K562 (cell line): ENCODE data around the gene RAB6A. TPM values are rescaled to one million over a fixed set of nuclear protein-coding genes. Genes with fewer than 3 reads are reported as not detected.
A peak's percentile ranks its signal among the peaks of the same experiment; 100 is the strongest.

Experiments
- ATAC-seq: fragments of 200-7000 bp; cut with Tn5 transposase; 3 replicates; pipeline ENCODE4 v1.9.1; 2020; ENCODE audit warnings: moderate library complexity
- BruUV-seq: library from RNA; stranded (reverse); fragments of 400-500 nt; replicated peaks from 2 replicates; lab custom pipeline; 2021; lab: Mats Ljungman, UMichigan
- CTCF ChIA-PET: fragments of 300-600 bp; formaldehyde crosslinking; extraction: SDS; loops from one replicate; lab custom pipeline; 2021; ENCODE audit warnings: low intra/inter-chr PET ratio; lab: Yijun Ruan, JAX
- POLR2A ChIA-PET: fragments of 300-600, 350-650 bp; sonication (Branson Sonifier 250); formaldehyde crosslinking; extraction: SDS; loops from one replicate; lab custom pipeline; 2021; ENCODE audit warnings: antibody characterized with exemption, inconsistent platforms; lab: Yijun Ruan, JAX
- DNase-seq, 4 experiments: peaks; one replicate each; pipeline versions ENCODE4 v3.0.0 to v3.0.0-alpha.2; 2011 to 2018; ENCODE audit warnings: low spot score in 3 of 4, mixed read lengths in 3 of 4; ENCODE audit errors: extremely low read depth in 1 of 4
- FAIRE-seq: peaks from 2 replicates; lab custom pipeline; 2011; peaks lifted over from hg19 to GRCh38; lab: Jason Lieb, UNC
- H2AFZ ChIP-seq: 2 replicates; pipeline ENCODE4 v1.6.0; 2011; ENCODE audit warnings: low read depth, low read length, control low read depth, inconsistent platforms
- H3K27ac ChIP-seq: fragments of 200-600 bp; 3 replicates; pipeline ENCODE4 v1.8.0; 2011; ENCODE audit warnings: low read depth, mild to moderate bottlenecking, control low read depth, inconsistent platforms, low read length, moderate library complexity, mixed read lengths; ENCODE audit errors: extremely low read depth
- H3K27me3 ChIP-seq, 2 experiments: fragments of 300-600 bp in 1 of 2; 2 replicates in 1 of 2; 3 replicates in 1 of 2; pipeline versions ENCODE4 v1.6.0 to v1.8.0; 2011; ENCODE audit warnings: inconsistent platforms in 2 of 2, low read length in 2 of 2, mild to moderate bottlenecking in 1 of 2, mixed read lengths in 1 of 2, moderate library complexity in 1 of 2; ENCODE audit not compliant: control insufficient read depth in 2 of 2, insufficient read depth in 2 of 2
- H3K36me3 ChIP-seq: fragments of 300-600 bp; 3 replicates; pipeline ENCODE4 v1.8.0; 2011; ENCODE audit warnings: mild to moderate bottlenecking, low read length, inconsistent platforms; ENCODE audit not compliant: control insufficient read depth, insufficient read depth
- H3K4me1 ChIP-seq, 2 experiments: fragments of 200-600 bp in 1 of 2; replicated peaks in 1 of 2; 2 replicates in 1 of 2; 3 replicates in 1 of 2; pipeline versions ENCODE4 v1.5.1 to v1.8.0; 2011; ENCODE audit warnings: inconsistent platforms in 2 of 2, low read length in 2 of 2, mild to moderate bottlenecking in 1 of 2, mixed read lengths in 1 of 2, moderate library complexity in 1 of 2; ENCODE audit not compliant: control insufficient read depth in 2 of 2, insufficient read depth in 2 of 2
- H3K4me2 ChIP-seq: 2 replicates; pipeline ENCODE4 v1.6.1; 2011; ENCODE audit warnings: low read length, control low read depth, inconsistent platforms, mixed read lengths; ENCODE audit not compliant: insufficient read depth
- H3K4me3 ChIP-seq: fragments of 200-600 bp; sonication (generic), shearing (Covaris generic); 2 replicates; pipeline ENCODE4 v1.5.1; 2016; ENCODE audit warnings: control low read depth, inconsistent platforms
- H3K79me2 ChIP-seq: fragments of 200-600 bp; 3 replicates; pipeline ENCODE4 v1.8.0; 2011; ENCODE audit warnings: low read length, inconsistent platforms; ENCODE audit not compliant: control insufficient read depth, insufficient read depth
- H3K9ac ChIP-seq, 2 experiments: 2 replicates each; pipeline versions ENCODE4 v1.6.0 to v1.6.1; 2011; ENCODE audit warnings: low read depth in 2 of 2, low read length in 2 of 2, control low read depth in 1 of 2, inconsistent platforms in 1 of 2, mild to moderate bottlenecking in 1 of 2, mixed read lengths in 1 of 2; ENCODE audit not compliant: insufficient read depth in 1 of 2
- H3K9me1 ChIP-seq: one replicate; pipeline ENCODE4 v1.6.0; 2011; ENCODE audit warnings: inconsistent platforms, mild to moderate bottlenecking, low read length, moderate library complexity; ENCODE audit not compliant: control insufficient read depth, insufficient read depth
- H3K9me3 ChIP-seq: replicated peaks from 2 replicates; pipeline ENCODE4 v1.5.1; 2011; ENCODE audit warnings: low read depth, low read length, inconsistent platforms; ENCODE audit not compliant: control insufficient read depth, insufficient read depth
- H4K20me1 ChIP-seq: replicated peaks from 2 replicates; pipeline ENCODE4 v1.6.1; 2011; ENCODE audit warnings: low read length, inconsistent platforms, mixed read lengths; ENCODE audit not compliant: control insufficient read depth, insufficient read depth
- CTCF ChIP-seq, 3 experiments: IDR thresholded peaks in 2 of 3; conservative IDR thresholded peaks in 1 of 3; 2 replicates each; pipeline ENCODE4 v1.5.1; 2011 to 2012; ENCODE audit warnings: low read length in 3 of 3, mild to moderate bottlenecking in 3 of 3, control low read depth in 2 of 3, improper control_type of control experiment in 1 of 3, inconsistent platforms in 1 of 3, low read depth in 1 of 3, mixed read lengths in 1 of 3, moderate library complexity in 1 of 3; ENCODE audit not compliant: insufficient read depth in 2 of 3
- ETV1 ChIP-seq: fragments of 450-650 bp; conservative IDR thresholded peaks from 2 replicates; pipeline ENCODE4 v1.6.1; 2016; ENCODE audit warnings: missing genetic modification characterization, control low read depth, low read depth, missing compliant biosample characterization
- THRAP3 ChIP-seq: fragments of 450-650 bp; IDR thresholded peaks from 2 replicates; pipeline ENCODE4 v1.6.1; 2016; ENCODE audit warnings: mild to moderate bottlenecking, inconsistent platforms, borderline replicate concordance
- WGBS: fragments of 100-300 bp; shearing (Covaris generic); methylation state at CpG from one replicate; pipeline ENCODE4 v1.1.6; 2016; ENCODE audit warnings: low coverage, mixed read lengths; ENCODE audit not compliant: insufficient coverage; ENCODE audit errors: missing lambda C conversion rate; 5-methylcytosine and 5-hydroxymethylcytosine counted together
- in situ Hi-C: fragments of 300-500 bp; cut with MboI; formaldehyde crosslinking; loops from 4 replicates; pipeline ENCODE4 v1.15.0; 2018; ENCODE audit warnings: inconsistent platforms, mixed read lengths
- intact Hi-C: fragments of 100-400 bp; cut with micrococcal nuclease; formaldehyde crosslinking; loops from 2 replicates; pipeline ENCODE4 v1.14.2; 2022
- polyA plus RNA-seq, 8 experiments: library from polyadenylated mRNA; depleted of rRNA in 4 of 8; stranded (reverse) in 5 of 8; unstranded in 3 of 8; fragments of >200 nt; fragmentation: Nextera tagmentation in 2 of 8; fragmentation: Illumina TruSeq in 1 of 8; extraction: Ambion mirVana in 2 of 8; extraction: Trizol in 1 of 8; gene quantifications; 2 replicates each; pipeline versions ENCODE4 v1.2.1 to v1.2.3, GENCODE V29; 2011 to 2014; ENCODE audit warnings: inconsistent platforms in 1 of 8, missing spikeins in 1 of 8
- total RNA-seq, 7 experiments: library from RNA; depleted of rRNA in 6 of 7; stranded (reverse); fragments of >200 nt in 6 of 7; fragmentation: Illumina TruSeq in 2 of 7; extraction: Trizol in 2 of 7; gene quantifications; 2 replicates each; pipeline versions ENCODE4 v1.2.1 to v1.2.3, GENCODE V29; 2011 to 2021; ENCODE audit warnings: low replicate concordance in 1 of 7

RAB6A gene
- total and polyA plus RNA-seq, 9 of the 15 experiments (the other 6 are each of a cell fraction or from before 2014, with no cell fraction given), result 14.0 to 95.3 (median 45.4) TPM

- no peaks in the 10 kb centered on the region for H3K9me3 ChIP-seq
- peak; percentile 19; the same call in 1 of the 2 replicates for TF ChIP-seq THRAP3
- peak; percentile 47 to 67 (median 55) for TF ChIP-seq CTCF (IDR thresholded peaks at IDR 0.05 in 2 of 3, conservative IDR thresholded peaks at IDR 0.05 in 1 of 3; ENCODE audit: insufficient read depth in 2 of 3, low read depth in 1 of 3, low read length in 3 of 3)
- TF ChIP-seq ETV1 (tag), result no peak
- ATAC-seq (peak; percentile 94), FAIRE-seq (peak; percentile 63), DNase-seq (peak; percentile 25 to 49 (median 44))
- peaks cover 12% of the 10 kb centered on the region; the same call in 2 of the 3 replicates for H3K36me3 ChIP-seq
- POLR2A ChIA-PET, result interaction anchor here (0.6 to 1.2 kb wide), 4 partner anchors 9 to 19 kb away, joined by 3 read pairs; no protein-coding TSS in a partner anchor
- peaks cover 20% of the 10 kb centered on the region for H3K79me2 ChIP-seq
- no peak overlapping the region for H3K9ac ChIP-seq
- no peak overlapping the region for H3K4me3 ChIP-seq
- BruUV-seq, result no TSS peak
- H4K20me1 ChIP-seq, result no peaks in the 10 kb centered on the region
- no peaks in the 10 kb centered on the region for H3K9me1 ChIP-seq
- WGBS, result 94% methylated on average over 2 of the region's 3 CpGs
- no peak overlapping the region for H3K4me2 ChIP-seq
- H3K27me3 ChIP-seq, result no peaks in the 10 kb centered on the region
- no peaks in the 10 kb centered on the region; a peak in 1 of 5 replicates for H3K4me1 ChIP-seq
- intact Hi-C loops (no loop called here), in situ Hi-C loops (no loop called here)
- H2AFZ ChIP-seq, result no peak overlapping the region
- no peak overlapping the region for H3K27ac ChIP-seq
- CTCF ChIA-PET, result no interaction called here
These were observed 31.2 kb downstream of the RAB6A start for GRCh38 chr11:73729594-73730206.
